Esophagus muscularis mucosa (tissue), 4 donors: ENCODE measurements around the gene EYA4. TPM values are rescaled to one million over a fixed set of nuclear protein-coding genes. Genes with fewer than 3 reads are reported as not detected.

Source experiments
- DNase-seq: peaks from one replicate; pipeline ENCODE4 v3.0.0-alpha.2; 2017; ENCODE audit errors: extremely low spot score
- H3K27ac ChIP-seq, 4 donors: fragments of 200-600 bp; sonication (generic); replicated peaks in 1 of 4; 1 replicate in 3 of 4; 2 replicates in 1 of 4; pipeline ENCODE4 v1.5.1; 2016 to 2019; ENCODE audit warnings: mild to moderate bottlenecking in 1 of 4
- H3K27me3 ChIP-seq, 4 donors: fragments of 200-600 bp; sonication (generic); one replicate each; pipeline versions ENCODE4 v1.5.1 to v1.6.0; 2016 to 2019
- H3K36me3 ChIP-seq, 4 donors: fragments of 200-600 bp; sonication (generic); one replicate each; pipeline ENCODE4 v1.5.1; 2016 to 2019
- H3K4me1 ChIP-seq, 4 donors: fragments of 200-600 bp; sonication (generic); one replicate each; pipeline ENCODE4 v1.5.1; 2016 to 2019
- H3K4me3 ChIP-seq, 4 donors: fragments of 200-600 bp; sonication (generic); 1 replicate in 2 of 4; 2 replicates in 2 of 4; pipeline ENCODE4 v1.5.1; 2016 to 2019; ENCODE audit warnings: mild to moderate bottlenecking in 4 of 4, moderate library complexity in 1 of 4
- H3K9me3 ChIP-seq, 4 donors: fragments of 200-600 bp; sonication (generic); 1 replicate in 3 of 4; 2 replicates in 1 of 4; pipeline ENCODE4 v1.5.1; 2016 to 2019
- EP300 ChIP-seq: sonication (generic); formaldehyde crosslinking; IDR thresholded peaks from one replicate; pipeline ENCODE4 v1.6.1; 2017; ENCODE audit warnings: antibody characterized with exemption
- POLR2A ChIP-seq: fragments of 450-650 bp; IDR thresholded peaks from one replicate; pipeline ENCODE4 v1.6.1; 2017; ENCODE audit warnings: antibody characterized with exemption, moderate library complexity, mild to moderate bottlenecking, low read depth
- POLR2AphosphoS5 ChIP-seq, 2 donors: sonication (generic); formaldehyde crosslinking; IDR thresholded peaks; one replicate each; pipeline ENCODE4 v1.6.1; 2017; ENCODE audit warnings: antibody characterized with exemption in 2 of 2
- WGBS: methylation state at CpG from one replicate; pipeline ENCODE4 v1.1.5; 2018; 5-methylcytosine and 5-hydroxymethylcytosine counted together
- intact Hi-C: fragments of 100-400 bp; cut with DNase I; formaldehyde crosslinking; loops from one replicate; pipeline ENCODE4 v1.15.1; 2023
- total RNA-seq, 4 donors: library from RNA; depleted of rRNA; stranded (reverse); fragments of >200 nt; gene quantifications; one replicate each; pipeline versions ENCODE4 v1.1.0 to v1.2.1, GENCODE V29; 2016
- TF ChIP-seq, protein P1 (sequence below), 3 experiments: fragments of 200-600 bp in 2 of 3; fragments of 450-650 bp in 1 of 3; sonication (generic) in 2 of 3; IDR thresholded peaks; one replicate each; pipeline ENCODE4 v1.5.1; 2017 to 2019; ENCODE audit warnings: antibody characterized with exemption in 3 of 3, mild to moderate bottlenecking in 2 of 3, moderate library complexity in 1 of 3

The EYA4 gene
- total RNA-seq, 4 donors from 2014 or later = 1.5 to 3.3 (median 2.5) TPM

DNA sequence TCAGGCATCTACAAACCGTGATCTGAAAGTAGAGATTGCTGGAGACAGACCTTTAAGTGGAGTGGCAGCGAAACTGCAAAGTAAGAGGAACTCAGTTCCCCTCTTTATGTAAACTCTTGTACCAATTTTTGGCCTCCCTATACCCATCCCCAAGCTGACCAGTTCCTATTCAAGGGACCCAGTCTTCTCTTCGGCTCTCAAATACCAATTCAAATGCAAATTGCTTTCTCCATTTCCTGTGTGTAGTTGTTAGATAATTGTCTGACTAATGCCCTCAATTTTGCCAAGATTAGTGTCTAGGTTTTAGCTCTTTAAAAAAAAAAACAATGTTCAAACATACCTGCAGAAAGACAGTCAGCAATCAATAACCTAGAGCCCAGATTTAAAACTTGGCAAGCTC is 150.9 kb downstream of the EYA4 start:
- intact Hi-C loops = no loop called here
- H3K27ac ChIP-seq = no peak overlapping the region
- TF ChIP-seq POLR2AphosphoS5 (IDR thresholded peaks at IDR 0.05) = no peak
- TF ChIP-seq POLR2A = no peak
- TF ChIP-seq, protein P1, sequence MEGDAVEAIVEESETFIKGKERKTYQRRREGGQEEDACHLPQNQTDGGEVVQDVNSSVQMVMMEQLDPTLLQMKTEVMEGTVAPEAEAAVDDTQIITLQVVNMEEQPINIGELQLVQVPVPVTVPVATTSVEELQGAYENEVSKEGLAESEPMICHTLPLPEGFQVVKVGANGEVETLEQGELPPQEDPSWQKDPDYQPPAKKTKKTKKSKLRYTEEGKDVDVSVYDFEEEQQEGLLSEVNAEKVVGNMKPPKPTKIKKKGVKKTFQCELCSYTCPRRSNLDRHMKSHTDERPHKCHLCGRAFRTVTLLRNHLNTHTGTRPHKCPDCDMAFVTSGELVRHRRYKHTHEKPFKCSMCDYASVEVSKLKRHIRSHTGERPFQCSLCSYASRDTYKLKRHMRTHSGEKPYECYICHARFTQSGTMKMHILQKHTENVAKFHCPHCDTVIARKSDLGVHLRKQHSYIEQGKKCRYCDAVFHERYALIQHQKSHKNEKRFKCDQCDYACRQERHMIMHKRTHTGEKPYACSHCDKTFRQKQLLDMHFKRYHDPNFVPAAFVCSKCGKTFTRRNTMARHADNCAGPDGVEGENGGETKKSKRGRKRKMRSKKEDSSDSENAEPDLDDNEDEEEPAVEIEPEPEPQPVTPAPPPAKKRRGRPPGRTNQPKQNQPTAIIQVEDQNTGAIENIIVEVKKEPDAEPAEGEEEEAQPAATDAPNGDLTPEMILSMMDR (IDR thresholded peaks at IDR 0.05) = no peak
- TF ChIP-seq EP300 = no peak
- no peak overlapping the region for H3K4me3 ChIP-seq
- H3K4me1 ChIP-seq = peaks cover 0 to 7% (median 0%) of the 10 kb centered on the region in 4 donors
- 88% methylated on average over 3 of the region's 3 CpGs for WGBS
- no peaks in the 10 kb centered on the region for H3K27me3 ChIP-seq
- H3K36me3 ChIP-seq = no peaks in the 10 kb centered on the region
- H3K9me3 ChIP-seq = no peaks in the 10 kb centered on the region
- DNase-seq = no peak

DNA sequence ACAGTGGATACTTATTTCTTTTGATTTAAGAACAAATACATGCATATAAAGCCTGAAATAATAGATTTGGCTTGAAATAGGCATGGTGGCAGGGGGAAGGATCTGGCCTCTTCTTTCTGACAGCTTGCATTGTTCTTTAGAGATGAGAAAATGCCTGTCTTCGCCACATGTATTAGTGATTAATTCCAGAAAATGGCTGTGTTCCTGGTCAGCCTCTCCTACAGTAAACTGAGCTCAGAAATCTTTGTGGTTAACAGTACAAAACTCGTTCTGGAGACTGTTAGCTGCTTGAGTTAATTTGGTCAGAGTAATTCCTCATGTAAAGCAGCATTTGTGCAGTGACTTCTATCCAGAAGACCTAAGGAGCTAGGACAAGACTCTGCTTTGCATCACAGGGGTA is 151.5 kb downstream of the EYA4 start:
- TF ChIP-seq, protein P1 (IDR thresholded peaks at IDR 0.05) = no peak
- no peak for TF ChIP-seq POLR2A
- TF ChIP-seq POLR2AphosphoS5 (IDR thresholded peaks at IDR 0.05) = no peak
- no peak for TF ChIP-seq EP300
- Histone ChIP-seq H3K4me1 (peaks cover 0 to 7% (median 0%) of the 10 kb centered on the region in 4 donors), H3K4me3 (no peak overlapping the region), H3K27me3 (no peaks in the 10 kb centered on the region), H3K36me3 (no peaks in the 10 kb centered on the region), H3K27ac (no peak overlapping the region), H3K9me3 (no peaks in the 10 kb centered on the region)
- DNase-seq = no peak
- 42% methylated on average over 2 of the region's 2 CpGs for WGBS
- intact Hi-C loops = no loop called here

DNA sequence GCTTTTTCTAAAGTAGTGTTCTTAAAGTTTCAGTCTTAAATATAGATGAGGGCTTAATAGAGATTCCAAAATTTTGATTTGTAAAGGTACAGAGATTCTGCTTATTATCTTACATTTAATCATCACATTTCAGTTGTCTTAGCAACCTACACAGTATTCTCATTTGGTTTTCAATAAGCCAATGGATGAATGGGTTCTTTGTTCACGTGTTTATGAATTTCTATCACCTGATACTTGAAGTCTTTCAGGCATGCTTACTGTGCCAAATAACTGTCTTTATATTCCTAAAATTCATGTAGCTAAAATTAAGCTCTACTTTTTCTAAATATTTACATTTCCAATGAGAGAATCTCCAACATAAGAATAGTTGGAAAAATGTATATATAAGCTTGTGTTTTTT is 152.7 kb downstream of the EYA4 start:
- intact Hi-C loops = no loop called here
- no peak for DNase-seq
- Histone ChIP-seq H3K9me3 (no peaks in the 10 kb centered on the region), H3K36me3 (no peaks in the 10 kb centered on the region), H3K4me3 (no peak overlapping the region), H3K27ac (no peak overlapping the region), H3K27me3 (no peaks in the 10 kb centered on the region), H3K4me1 (peaks cover 0 to 7% (median 0%) of the 10 kb centered on the region in 4 donors)
- WGBS = 42% methylated on average over 1 of the region's 1 CpG
- TF ChIP-seq, protein P1 (IDR thresholded peaks at IDR 0.05) = no peak
- no peak for TF ChIP-seq EP300
- no peak for TF ChIP-seq POLR2AphosphoS5 (IDR thresholded peaks at IDR 0.05)
- TF ChIP-seq POLR2A = no peak

DNA sequence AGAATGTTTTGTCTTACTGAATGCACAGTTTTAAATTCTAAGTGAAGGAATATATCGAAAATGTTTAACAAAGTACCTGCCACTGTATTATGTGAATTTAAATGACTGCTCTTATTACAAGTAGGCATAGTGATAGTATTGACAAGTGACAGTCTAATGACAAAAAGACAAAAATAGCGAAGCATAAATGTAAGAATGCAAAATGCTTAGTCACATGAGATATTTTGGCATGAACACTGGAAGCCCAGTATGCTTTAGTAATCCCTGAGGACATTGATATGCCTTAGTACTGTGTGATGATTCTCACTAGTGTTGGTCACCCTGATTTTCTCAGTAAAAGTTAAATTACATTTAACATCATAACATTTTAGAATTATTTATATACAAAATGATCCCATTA is 153.5 kb downstream of the EYA4 start:
- TF ChIP-seq POLR2A (no peak), POLR2AphosphoS5 (IDR thresholded peaks at IDR 0.05) (no peak), EP300 (no peak)
- TF ChIP-seq, protein P1 (IDR thresholded peaks at IDR 0.05) = no peak
- no peak for DNase-seq
- intact Hi-C loops = no loop called here
- no peak overlapping the region for H3K27ac ChIP-seq
- no peaks in the 10 kb centered on the region for H3K36me3 ChIP-seq
- WGBS = 52% methylated on average over 2 of the region's 2 CpGs
- H3K9me3 ChIP-seq = no peaks in the 10 kb centered on the region
- H3K4me1 ChIP-seq = peaks cover 0 to 7% (median 3%) of the 10 kb centered on the region in 4 donors
- H3K4me3 ChIP-seq = no peak overlapping the region
- no peaks in the 10 kb centered on the region for H3K27me3 ChIP-seq

DNA sequence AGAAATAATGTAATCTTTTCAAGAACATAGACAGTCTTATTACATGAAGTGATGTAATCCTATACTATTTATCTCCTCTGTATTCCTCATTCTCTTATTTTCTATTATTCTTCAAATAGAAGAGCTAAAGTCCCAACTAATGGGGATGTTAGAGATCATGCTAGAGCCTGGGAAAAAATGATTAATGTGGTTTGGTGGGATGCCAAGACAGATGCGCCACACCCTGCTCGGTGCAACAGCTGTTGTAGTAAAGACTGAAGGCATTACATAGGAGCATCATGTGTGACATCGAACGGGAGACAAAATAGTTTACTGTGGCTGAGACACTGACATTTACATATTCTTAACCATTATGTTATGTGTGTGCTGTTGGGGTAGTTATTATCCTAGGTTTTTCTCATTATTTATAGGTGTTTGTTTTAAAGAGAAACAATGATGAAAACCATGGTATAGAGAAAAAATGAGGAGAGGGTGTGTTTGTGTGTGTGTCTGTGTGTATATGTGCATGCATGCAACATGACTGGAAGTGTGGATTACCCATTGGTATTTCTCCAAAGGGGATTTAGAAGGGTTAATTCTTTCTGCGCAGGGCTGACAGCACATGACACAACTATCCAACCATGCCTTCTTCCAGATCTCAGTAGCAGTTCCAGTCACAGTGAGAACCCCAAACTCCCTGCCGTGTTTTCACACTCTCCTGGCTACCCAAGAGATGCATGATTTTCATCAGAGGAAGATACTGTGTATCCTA is 155.3 kb downstream of the EYA4 start:
- no peak for DNase-seq
- intact Hi-C loops = no loop called here
- TF ChIP-seq EP300 (no peak), POLR2AphosphoS5 (IDR thresholded peaks at IDR 0.05) (no peak), POLR2A (no peak)
- TF ChIP-seq, protein P1 (IDR thresholded peaks at IDR 0.05) = no peak
- H3K4me3 ChIP-seq = no peak overlapping the region
- H3K27ac ChIP-seq = no peak overlapping the region
- H3K9me3 ChIP-seq = no peaks in the 10 kb centered on the region
- WGBS = 72% methylated on average over 6 of the region's 6 CpGs
- no peaks in the 10 kb centered on the region for H3K27me3 ChIP-seq
- peaks cover 0 to 9% (median 4%) of the 10 kb centered on the region in 4 donors for H3K4me1 ChIP-seq
- no peaks in the 10 kb centered on the region for H3K36me3 ChIP-seq
